SK-N-SH (cell line): ENCODE measurements around the gene U2AF1L4.

ENCODE experiments used
- JUND ChIP-seq: IDR thresholded peaks from 2 replicates; pipeline ENCODE4 v1.4.0; 2012
- MEF2A ChIP-seq: IDR thresholded peaks from 2 replicates; pipeline ENCODE4 v1.4.0; 2012; ENCODE audit warnings: low read depth, borderline replicate concordance
- NFIC ChIP-seq: IDR thresholded peaks from 2 replicates; pipeline ENCODE4 v1.4.0; 2012; ENCODE audit warnings: borderline replicate concordance
- RCOR1 ChIP-seq: fragments of 150-350 bp; IDR thresholded peaks from 2 replicates; pipeline ENCODE4 v1.6.1; 2017; ENCODE audit warnings: antibody characterized with exemption, low read length
- TAF1 ChIP-seq: IDR thresholded peaks from 2 replicates; pipeline ENCODE4 v1.6.1; 2012; ENCODE audit warnings: low read depth, mild to moderate bottlenecking, low read length, moderate library complexity, borderline replicate concordance
- TF ChIP-seq, protein P1 (sequence below): fragments of 200-600 bp; sonication (generic); IDR thresholded peaks from 2 replicates; pipeline ENCODE4 v1.6.1; 2017; ENCODE audit warnings: antibody characterized with exemption, mild to moderate bottlenecking, moderate library complexity
- TF ChIP-seq, protein P2 (sequence below): IDR thresholded peaks from 2 replicates; pipeline ENCODE4 v1.4.0; 2012; ENCODE audit warnings: low read depth, borderline replicate concordance
- TF ChIP-seq, protein P3 (sequence below): fragments of 150-350 bp; IDR thresholded peaks from 2 replicates; pipeline ENCODE4 v1.6.1; 2017; ENCODE audit warnings: antibody characterized with exemption, low read length, low read depth, borderline replicate concordance

DNA sequence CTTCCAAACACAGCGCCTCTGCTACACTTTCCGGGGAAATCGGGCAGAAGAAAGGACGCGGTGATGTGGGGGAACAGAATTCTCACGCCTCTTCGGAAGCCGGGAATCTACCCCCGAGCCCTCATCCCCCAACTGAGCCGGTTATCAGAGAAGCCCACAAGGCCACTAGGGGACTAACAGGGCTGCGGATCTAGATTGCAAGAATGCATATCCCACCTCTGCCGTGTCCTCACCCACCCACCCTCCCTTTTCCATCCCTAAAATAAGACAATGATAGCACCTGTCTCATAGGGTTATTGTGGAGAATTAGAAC lies 4.1 kb downstream of the U2AF1L4 start:
- TF ChIP-seq, protein P1, sequence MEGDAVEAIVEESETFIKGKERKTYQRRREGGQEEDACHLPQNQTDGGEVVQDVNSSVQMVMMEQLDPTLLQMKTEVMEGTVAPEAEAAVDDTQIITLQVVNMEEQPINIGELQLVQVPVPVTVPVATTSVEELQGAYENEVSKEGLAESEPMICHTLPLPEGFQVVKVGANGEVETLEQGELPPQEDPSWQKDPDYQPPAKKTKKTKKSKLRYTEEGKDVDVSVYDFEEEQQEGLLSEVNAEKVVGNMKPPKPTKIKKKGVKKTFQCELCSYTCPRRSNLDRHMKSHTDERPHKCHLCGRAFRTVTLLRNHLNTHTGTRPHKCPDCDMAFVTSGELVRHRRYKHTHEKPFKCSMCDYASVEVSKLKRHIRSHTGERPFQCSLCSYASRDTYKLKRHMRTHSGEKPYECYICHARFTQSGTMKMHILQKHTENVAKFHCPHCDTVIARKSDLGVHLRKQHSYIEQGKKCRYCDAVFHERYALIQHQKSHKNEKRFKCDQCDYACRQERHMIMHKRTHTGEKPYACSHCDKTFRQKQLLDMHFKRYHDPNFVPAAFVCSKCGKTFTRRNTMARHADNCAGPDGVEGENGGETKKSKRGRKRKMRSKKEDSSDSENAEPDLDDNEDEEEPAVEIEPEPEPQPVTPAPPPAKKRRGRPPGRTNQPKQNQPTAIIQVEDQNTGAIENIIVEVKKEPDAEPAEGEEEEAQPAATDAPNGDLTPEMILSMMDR, result no peak
- no peak for TF ChIP-seq TAF1
- TF ChIP-seq MEF2A, result no peak
- TF ChIP-seq RCOR1, result no peak
- TF ChIP-seq, protein P2, sequence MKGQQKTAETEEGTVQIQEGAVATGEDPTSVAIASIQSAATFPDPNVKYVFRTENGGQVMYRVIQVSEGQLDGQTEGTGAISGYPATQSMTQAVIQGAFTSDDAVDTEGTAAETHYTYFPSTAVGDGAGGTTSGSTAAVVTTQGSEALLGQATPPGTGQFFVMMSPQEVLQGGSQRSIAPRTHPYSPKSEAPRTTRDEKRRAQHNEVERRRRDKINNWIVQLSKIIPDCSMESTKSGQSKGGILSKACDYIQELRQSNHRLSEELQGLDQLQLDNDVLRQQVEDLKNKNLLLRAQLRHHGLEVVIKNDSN, result no peak
- TF ChIP-seq, protein P3, sequence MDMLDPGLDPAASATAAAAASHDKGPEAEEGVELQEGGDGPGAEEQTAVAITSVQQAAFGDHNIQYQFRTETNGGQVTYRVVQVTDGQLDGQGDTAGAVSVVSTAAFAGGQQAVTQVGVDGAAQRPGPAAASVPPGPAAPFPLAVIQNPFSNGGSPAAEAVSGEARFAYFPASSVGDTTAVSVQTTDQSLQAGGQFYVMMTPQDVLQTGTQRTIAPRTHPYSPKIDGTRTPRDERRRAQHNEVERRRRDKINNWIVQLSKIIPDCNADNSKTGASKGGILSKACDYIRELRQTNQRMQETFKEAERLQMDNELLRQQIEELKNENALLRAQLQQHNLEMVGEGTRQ, result no peak
- TF ChIP-seq NFIC, result no peak
- TF ChIP-seq JUND, result no peak
